Liver (tissue), 9 donors: ENCODE data around the gene TRIM71. TPM values are rescaled to one million over a fixed set of nuclear protein-coding genes. Genes with fewer than 3 reads are reported as not detected.
A peak's percentile ranks its signal among the peaks of the same experiment; 100 is the strongest.

Experiments
- DNase-seq: peaks from one replicate; pipeline ENCODE4 v3.0.0-alpha.2; 2017; ENCODE audit warnings: low spot score
- H3K27ac ChIP-seq, 2 donors: one replicate each; pipeline ENCODE4 v1.7.0; 2013; ENCODE audit warnings: inconsistent platforms in 2 of 2, low read length in 2 of 2, control low read depth in 1 of 2, low read depth in 1 of 2, mild to moderate bottlenecking in 1 of 2
- H3K27me3 ChIP-seq, 4 donors: one replicate each; pipeline versions ENCODE4 v1.6.1 to v1.7.0; 2013; ENCODE audit warnings: low read length in 3 of 4, inconsistent platforms in 1 of 4, mild to moderate bottlenecking in 1 of 4, moderate library complexity in 1 of 4; ENCODE audit not compliant: control insufficient read depth in 4 of 4, insufficient read depth in 4 of 4
- H3K36me3 ChIP-seq, 4 donors: one replicate each; pipeline versions ENCODE4 v1.6.1 to v1.7.0; 2013; ENCODE audit warnings: low read length in 3 of 4, mild to moderate bottlenecking in 3 of 4, low read depth in 1 of 4, moderate library complexity in 1 of 4; ENCODE audit not compliant: control insufficient read depth in 4 of 4, insufficient read depth in 3 of 4
- H3K4me1 ChIP-seq, 4 donors: one replicate each; pipeline versions ENCODE4 v1.6.1 to v1.7.0; 2013; ENCODE audit warnings: low read length in 3 of 4, mild to moderate bottlenecking in 3 of 4, moderate library complexity in 1 of 4; ENCODE audit not compliant: control insufficient read depth in 4 of 4, insufficient read depth in 4 of 4
- H3K4me3 ChIP-seq, 3 donors: one replicate each; pipeline versions ENCODE4 v1.6.1 to v1.7.0; 2013; ENCODE audit warnings: low read length in 3 of 3, control low read depth in 1 of 3, low read depth in 1 of 3, mild to moderate bottlenecking in 1 of 3
- H3K9ac ChIP-seq, 2 donors: one replicate each; pipeline ENCODE4 v1.7.0; 2013; ENCODE audit warnings: low read length in 2 of 2, mild to moderate bottlenecking in 2 of 2, moderate library complexity in 2 of 2, control low read depth in 1 of 2, low read depth in 1 of 2
- H3K9me3 ChIP-seq, 4 donors: one replicate each; pipeline versions ENCODE4 v1.6.1 to v1.7.0; 2013; ENCODE audit warnings: low read length in 3 of 4; ENCODE audit not compliant: control insufficient read depth in 4 of 4
- CTCF ChIP-seq: fragments of 150-350 bp; IDR thresholded peaks from 2 replicates; pipeline ENCODE4 v1.5.1; 2017; ENCODE audit warnings: improper control_type of control experiment, low read depth, low read length; ENCODE audit not compliant: missing input control
- EGR1 ChIP-seq, 2 donors: IDR thresholded peaks; 2 replicates each; pipeline ENCODE4 v1.6.1; 2016 to 2018; ENCODE audit warnings: antibody characterized with exemption in 2 of 2, low read depth in 2 of 2
- FOXA1 ChIP-seq: IDR thresholded peaks from 2 replicates; pipeline ENCODE4 v1.6.1; 2016; ENCODE audit warnings: antibody characterized with exemption
- FOXA2 ChIP-seq: IDR thresholded peaks from 2 replicates; pipeline ENCODE4 v1.6.1; 2016; ENCODE audit warnings: antibody characterized with exemption
- GABPA ChIP-seq, 2 donors: IDR thresholded peaks in 1 of 2; conservative IDR thresholded peaks in 1 of 2; 2 replicates each; pipeline ENCODE4 v1.6.1; 2016; ENCODE audit warnings: antibody characterized with exemption in 2 of 2, mild to moderate bottlenecking in 1 of 2, moderate library complexity in 1 of 2
- HNF4A ChIP-seq, 2 donors: conservative IDR thresholded peaks; 2 replicates each; pipeline ENCODE4 v1.6.1; 2016; ENCODE audit warnings: antibody characterized with exemption in 2 of 2, mild to moderate bottlenecking in 2 of 2
- HNF4G ChIP-seq: IDR thresholded peaks from 2 replicates; pipeline ENCODE4 v1.6.1; 2016; ENCODE audit warnings: antibody characterized with exemption
- JUND ChIP-seq, 2 donors: IDR thresholded peaks; 2 replicates each; pipeline ENCODE4 v1.6.1; 2016; ENCODE audit warnings: antibody characterized with exemption in 2 of 2
- MAX ChIP-seq: IDR thresholded peaks from 2 replicates; pipeline ENCODE4 v1.6.1; 2016; ENCODE audit warnings: antibody characterized with exemption
- NR2F2 ChIP-seq: IDR thresholded peaks from 2 replicates; pipeline ENCODE4 v1.6.1; 2016; ENCODE audit warnings: antibody characterized with exemption
- RAD21 ChIP-seq, 2 donors: IDR thresholded peaks; 2 replicates each; pipeline ENCODE4 v1.6.1; 2016; ENCODE audit warnings: antibody characterized with exemption in 2 of 2, mild to moderate bottlenecking in 2 of 2
- REST ChIP-seq: IDR thresholded peaks from 2 replicates; pipeline ENCODE4 v1.6.1; 2016; ENCODE audit warnings: antibody characterized with exemption, mild to moderate bottlenecking
- RXRA ChIP-seq, 2 donors: IDR thresholded peaks; 2 replicates each; pipeline ENCODE4 v1.6.1; 2017 to 2018; ENCODE audit warnings: antibody characterized with exemption in 2 of 2, mild to moderate bottlenecking in 1 of 2
- SP1 ChIP-seq: IDR thresholded peaks from 2 replicates; pipeline ENCODE4 v1.6.1; 2018; ENCODE audit warnings: antibody characterized with exemption, mild to moderate bottlenecking
- TAF1 ChIP-seq: conservative IDR thresholded peaks from 2 replicates; pipeline ENCODE4 v1.6.1; 2016; ENCODE audit warnings: antibody characterized with exemption, mild to moderate bottlenecking
- YY1 ChIP-seq: IDR thresholded peaks from 2 replicates; pipeline ENCODE4 v1.6.1; 2016; ENCODE audit warnings: antibody characterized with exemption, mild to moderate bottlenecking
- WGBS: extraction: QIAGEN DNeasy Blood & Tissue Kit; methylation state at CpG from one replicate; pipeline ENCODE4 v1.1.7; 2013; 5-methylcytosine and 5-hydroxymethylcytosine counted together
- polyA plus RNA-seq, 2 donors: library from polyadenylated mRNA; stranded (reverse) in 1 of 2; unstranded in 1 of 2; fragments of 200-250 nt in 1 of 2; fragments of >200 nt in 1 of 2; fragmentation: Nextera tagmentation in 1 of 2; extraction: Ambion mirVana in 1 of 2; gene quantifications; one replicate each; pipeline versions ENCODE4 v1.2.1 to v1.2.3, GENCODE V29; 2013 to 2015
- total RNA-seq, 2 donors: library from RNA; depleted of rRNA; stranded (reverse); fragments of >200 nt; gene quantifications; one replicate each; pipeline ENCODE4 v1.2.3, GENCODE V29; 2014
- TF ChIP-seq, protein P1 (sequence below): IDR thresholded peaks from 2 replicates; pipeline ENCODE4 v1.6.1; 2016; ENCODE audit warnings: antibody characterized with exemption
- TF ChIP-seq, protein P2 (sequence below): IDR thresholded peaks from 2 replicates; pipeline ENCODE4 v1.6.1; 2016; ENCODE audit warnings: antibody characterized with exemption
- donor health status: healthy.
- donor health status: healthy.
- donor health status: healthy.
- donor health status: healthy.
- donor health status: healthy.

Gene TRIM71
- total and polyA plus RNA-seq, 4 donors = under 0.01 to 9.1 TPM; not detected in 2

DNA sequence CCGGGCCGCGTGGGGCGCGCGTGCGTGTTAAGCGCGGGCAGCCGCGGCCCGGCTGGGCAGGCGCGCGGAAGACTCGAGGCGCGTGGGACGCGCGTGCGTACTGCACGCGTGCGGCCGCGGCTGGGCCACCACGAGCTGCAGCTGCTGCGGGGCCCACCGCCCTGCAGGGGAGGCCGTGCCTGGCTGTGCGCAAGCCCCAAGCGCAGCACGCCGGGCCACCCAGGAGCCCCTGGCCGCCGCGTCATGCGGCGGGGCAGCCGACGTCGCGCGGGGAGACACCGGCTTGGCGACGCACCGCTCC, 590 bp upstream of the TRIM71 start:
- Histone ChIP-seq H3K27me3 (peaks cover 2 to 33% (median 21%) of the 10 kb centered on the region in 4 donors), H3K9me3 (peaks cover 0 to 15% (median 0%) of the 10 kb centered on the region in 4 donors), H3K4me3 (peak overlapping the region in 1 of 3 donors; percentile 50), H3K9ac (no peak overlapping the region), H3K4me1 (peaks cover 16 to 30% (median 21%) of the 10 kb centered on the region in 4 donors), H3K27ac (no peak overlapping the region), H3K36me3 (no peaks in the 10 kb centered on the region)
- TF ChIP-seq NR2F2 (no peak), REST (no peak), SP1 (no peak), HNF4A (conservative IDR thresholded peaks at IDR 0.05) (no peak), TAF1 (no peak), RAD21 (IDR thresholded peaks at IDR 0.05) (no peak), CTCF (no peak)
- no peak for DNase-seq
- WGBS = 3% methylated on average over 49 of the region's 49 CpGs

DNA sequence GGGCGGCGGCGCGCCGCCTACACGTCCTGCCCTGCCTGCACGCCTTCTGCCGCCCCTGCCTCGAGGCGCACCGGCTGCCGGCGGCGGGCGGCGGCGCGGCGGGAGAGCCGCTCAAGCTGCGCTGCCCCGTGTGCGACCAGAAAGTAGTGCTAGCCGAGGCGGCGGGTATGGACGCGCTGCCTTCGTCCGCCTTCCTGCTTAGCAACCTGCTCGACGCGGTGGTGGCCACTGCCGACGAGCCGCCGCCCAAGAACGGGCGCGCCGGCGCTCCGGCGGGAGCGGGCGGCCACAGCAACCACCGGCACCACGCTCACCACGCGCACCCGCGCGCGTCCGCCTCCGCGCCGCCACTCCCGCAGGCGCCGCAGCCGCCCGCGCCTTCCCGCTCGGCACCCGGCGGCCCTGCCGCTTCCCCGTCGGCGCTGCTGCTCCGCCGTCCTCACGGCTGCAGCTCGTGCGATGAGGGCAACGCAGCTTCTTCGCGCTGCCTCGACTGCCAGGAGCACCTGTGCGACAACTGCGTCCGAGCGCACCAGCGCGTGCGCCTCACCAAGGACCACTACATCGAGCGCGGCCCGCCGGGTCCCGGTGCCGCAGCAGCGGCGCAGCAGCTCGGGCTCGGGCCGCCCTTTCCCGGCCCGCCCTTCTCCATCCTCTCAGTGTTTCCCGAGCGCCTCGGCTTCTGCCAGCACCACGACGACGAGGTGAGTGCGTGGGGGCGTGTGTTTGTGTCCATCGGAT, 602 bp downstream of the TRIM71 start:
- no peak overlapping the region for H3K9ac ChIP-seq
- no peaks in the 10 kb centered on the region for H3K36me3 ChIP-seq
- DNase-seq = no peak
- H3K4me3 ChIP-seq = peak overlapping the region in 1 of 3 donors; percentile 50
- H3K9me3 ChIP-seq = peaks cover 0 to 15% (median 0%) of the 10 kb centered on the region in 4 donors
- H3K27ac ChIP-seq = no peak overlapping the region
- H3K27me3 ChIP-seq = peaks cover 2 to 33% (median 21%) of the 10 kb centered on the region in 4 donors
- H3K4me1 ChIP-seq = peaks cover 16 to 30% (median 21%) of the 10 kb centered on the region in 4 donors
- WGBS = 4% methylated on average over 111 of the region's 111 CpGs
- no peak for TF ChIP-seq HNF4G
- no peak for TF ChIP-seq RXRA (IDR thresholded peaks at IDR 0.05)
- TF ChIP-seq, protein P1, sequence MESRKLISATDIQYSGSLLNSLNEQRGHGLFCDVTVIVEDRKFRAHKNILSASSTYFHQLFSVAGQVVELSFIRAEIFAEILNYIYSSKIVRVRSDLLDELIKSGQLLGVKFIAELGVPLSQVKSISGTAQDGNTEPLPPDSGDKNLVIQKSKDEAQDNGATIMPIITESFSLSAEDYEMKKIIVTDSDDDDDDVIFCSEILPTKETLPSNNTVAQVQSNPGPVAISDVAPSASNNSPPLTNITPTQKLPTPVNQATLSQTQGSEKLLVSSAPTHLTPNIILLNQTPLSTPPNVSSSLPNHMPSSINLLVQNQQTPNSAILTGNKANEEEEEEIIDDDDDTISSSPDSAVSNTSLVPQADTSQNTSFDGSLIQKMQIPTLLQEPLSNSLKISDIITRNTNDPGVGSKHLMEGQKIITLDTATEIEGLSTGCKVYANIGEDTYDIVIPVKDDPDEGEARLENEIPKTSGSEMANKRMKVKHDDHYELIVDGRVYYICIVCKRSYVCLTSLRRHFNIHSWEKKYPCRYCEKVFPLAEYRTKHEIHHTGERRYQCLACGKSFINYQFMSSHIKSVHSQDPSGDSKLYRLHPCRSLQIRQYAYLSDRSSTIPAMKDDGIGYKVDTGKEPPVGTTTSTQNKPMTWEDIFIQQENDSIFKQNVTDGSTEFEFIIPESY = no peak
- no peak for TF ChIP-seq MAX
- no peak for TF ChIP-seq FOXA2
- TF ChIP-seq EGR1 (IDR thresholded peaks at IDR 0.05; ENCODE audit: low read depth in 2 of 2) = no peak
- TF ChIP-seq, protein P2, sequence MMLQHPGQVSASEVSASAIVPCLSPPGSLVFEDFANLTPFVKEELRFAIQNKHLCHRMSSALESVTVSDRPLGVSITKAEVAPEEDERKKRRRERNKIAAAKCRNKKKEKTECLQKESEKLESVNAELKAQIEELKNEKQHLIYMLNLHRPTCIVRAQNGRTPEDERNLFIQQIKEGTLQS = no peak
- no peak for TF ChIP-seq TAF1
- no peak for TF ChIP-seq NR2F2
- no peak for TF ChIP-seq FOXA1
- no peak for TF ChIP-seq SP1
- no peak for TF ChIP-seq HNF4A (conservative IDR thresholded peaks at IDR 0.05)
- TF ChIP-seq REST = no peak
- TF ChIP-seq RAD21 (IDR thresholded peaks at IDR 0.05) = no peak
- TF ChIP-seq YY1 = no peak
- TF ChIP-seq GABPA (IDR thresholded peaks at IDR 0.05 in 1 of 2, conservative IDR thresholded peaks at IDR 0.05 in 1 of 2) = no peak
- no peak for TF ChIP-seq JUND (IDR thresholded peaks at IDR 0.05)
